ENCODE measurements around the gene UGGT1.

Gene UGGT1

DNA sequence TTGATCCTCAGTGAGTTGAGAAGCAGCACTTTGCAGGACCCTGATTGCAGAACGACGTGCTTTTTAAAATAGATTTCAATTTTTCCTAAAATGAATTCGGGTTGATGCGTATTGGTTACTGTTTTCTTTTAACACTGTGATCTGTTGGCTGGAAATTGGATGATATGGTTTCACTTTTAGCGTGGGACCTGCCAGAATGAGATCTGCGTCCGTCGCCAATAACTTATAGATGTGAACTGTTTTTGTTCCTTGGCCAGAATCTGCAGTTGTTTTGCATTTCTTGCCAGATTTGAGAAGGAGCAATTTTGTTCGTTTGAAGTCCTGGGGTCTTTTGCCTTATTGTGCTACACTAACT, 703 bp downstream of the UGGT1 start:
- H3K9me3 ChIP-seq (ENCODE audit: insufficient read depth, low read length): no peaks in the 10 kb centered on the region
- peak overlapping the region; percentile 89 for H3K4me3 ChIP-seq (ENCODE audit: insufficient read depth, low read length, poor library complexity, severe bottlenecking)
- no peak for TF ChIP-seq EZH2phosphoT487 (conservative IDR thresholded peaks at IDR 0.05; ENCODE audit: low read length)
- TF ChIP-seq, protein P1, sequence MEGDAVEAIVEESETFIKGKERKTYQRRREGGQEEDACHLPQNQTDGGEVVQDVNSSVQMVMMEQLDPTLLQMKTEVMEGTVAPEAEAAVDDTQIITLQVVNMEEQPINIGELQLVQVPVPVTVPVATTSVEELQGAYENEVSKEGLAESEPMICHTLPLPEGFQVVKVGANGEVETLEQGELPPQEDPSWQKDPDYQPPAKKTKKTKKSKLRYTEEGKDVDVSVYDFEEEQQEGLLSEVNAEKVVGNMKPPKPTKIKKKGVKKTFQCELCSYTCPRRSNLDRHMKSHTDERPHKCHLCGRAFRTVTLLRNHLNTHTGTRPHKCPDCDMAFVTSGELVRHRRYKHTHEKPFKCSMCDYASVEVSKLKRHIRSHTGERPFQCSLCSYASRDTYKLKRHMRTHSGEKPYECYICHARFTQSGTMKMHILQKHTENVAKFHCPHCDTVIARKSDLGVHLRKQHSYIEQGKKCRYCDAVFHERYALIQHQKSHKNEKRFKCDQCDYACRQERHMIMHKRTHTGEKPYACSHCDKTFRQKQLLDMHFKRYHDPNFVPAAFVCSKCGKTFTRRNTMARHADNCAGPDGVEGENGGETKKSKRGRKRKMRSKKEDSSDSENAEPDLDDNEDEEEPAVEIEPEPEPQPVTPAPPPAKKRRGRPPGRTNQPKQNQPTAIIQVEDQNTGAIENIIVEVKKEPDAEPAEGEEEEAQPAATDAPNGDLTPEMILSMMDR (IDR thresholded peaks at IDR 0.05; ENCODE audit: insufficient read depth, low read length, poor library complexity, severe bottlenecking): no peak
- peak overlapping the region; percentile 85 for H3K9ac ChIP-seq (ENCODE audit: low read length)
- H3K79me2 ChIP-seq (ENCODE audit: insufficient read depth, low read length): peaks cover 56% of the 10 kb centered on the region
- peak overlapping the region; percentile 47 for H3K27ac ChIP-seq (ENCODE audit: low read depth, low read length)
- no peaks in the 10 kb centered on the region for H3K36me3 ChIP-seq (ENCODE audit: low read length)
- H3K9me2 ChIP-seq (replicated peaks; ENCODE audit: insufficient read depth, low read length): no peaks in the 10 kb centered on the region
- peak overlapping the region; percentile 95 for H3K4me2 ChIP-seq (ENCODE audit: low read depth, low read length, poor library complexity, severe bottlenecking)
- H2AFZ ChIP-seq (ENCODE audit: low read depth, low read length, severe bottlenecking): no peak overlapping the region
- no peaks in the 10 kb centered on the region for H3K27me3 ChIP-seq (ENCODE audit: low read length)
- H3F3A ChIP-seq (ENCODE audit: insufficient read depth): peaks cover 17% of the 10 kb centered on the region; the same call in 1 of the 2 replicates
- H4K20me1 ChIP-seq (ENCODE audit: low read depth, low read length): peaks cover 18% of the 10 kb centered on the region; the same call in 1 of the 2 replicates

DNA sequence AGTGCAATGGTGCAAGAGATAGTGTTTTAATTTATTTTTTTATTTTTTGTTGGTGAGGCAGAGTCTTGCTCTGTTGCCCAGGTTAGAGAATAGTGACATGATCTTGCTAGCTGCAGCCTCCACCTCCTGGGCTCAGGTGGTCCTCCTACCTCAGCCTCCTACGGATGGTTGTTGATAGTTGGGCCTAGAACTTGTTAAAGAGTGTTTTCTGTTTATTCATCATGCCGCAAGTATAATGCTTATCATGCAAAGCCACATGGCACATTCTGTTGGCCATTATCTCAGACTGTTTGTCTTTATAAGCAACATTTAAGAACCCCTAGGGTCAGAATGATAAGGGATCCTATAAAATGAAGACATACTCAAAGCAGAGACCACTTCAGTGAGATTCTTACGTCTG, 1.7 kb downstream of the UGGT1 start:
- Histone ChIP-seq H3F3A (ENCODE audit: insufficient read depth) (peaks cover 17% of the 10 kb centered on the region; the same call in 1 of the 2 replicates), H3K9me2 (replicated peaks; ENCODE audit: insufficient read depth, low read length) (no peaks in the 10 kb centered on the region), H4K20me1 (ENCODE audit: low read depth, low read length) (peaks cover 20% of the 10 kb centered on the region; the same call in 1 of the 2 replicates), H3K27ac (ENCODE audit: low read depth, low read length) (peak overlapping the region; percentile 27), H3K9me3 (ENCODE audit: insufficient read depth, low read length) (no peaks in the 10 kb centered on the region), H3K4me3 (ENCODE audit: insufficient read depth, low read length, poor library complexity, severe bottlenecking) (peak overlapping the region; percentile 89), H3K79me2 (ENCODE audit: insufficient read depth, low read length) (peaks cover 65% of the 10 kb centered on the region), H3K9ac (ENCODE audit: low read length) (peak overlapping the region; percentile 85), H2AFZ (ENCODE audit: low read depth, low read length, severe bottlenecking) (no peak overlapping the region), H3K36me3 (ENCODE audit: low read length) (no peaks in the 10 kb centered on the region), H3K27me3 (ENCODE audit: low read length) (no peaks in the 10 kb centered on the region), H3K4me2 (ENCODE audit: low read depth, low read length, poor library complexity, severe bottlenecking) (peak overlapping the region; percentile 95)
- TF ChIP-seq EZH2phosphoT487 (conservative IDR thresholded peaks at IDR 0.05; ENCODE audit: low read length): no peak
- TF ChIP-seq, protein P1 (IDR thresholded peaks at IDR 0.05; ENCODE audit: insufficient read depth, low read length, poor library complexity, severe bottlenecking): no peak

DNA sequence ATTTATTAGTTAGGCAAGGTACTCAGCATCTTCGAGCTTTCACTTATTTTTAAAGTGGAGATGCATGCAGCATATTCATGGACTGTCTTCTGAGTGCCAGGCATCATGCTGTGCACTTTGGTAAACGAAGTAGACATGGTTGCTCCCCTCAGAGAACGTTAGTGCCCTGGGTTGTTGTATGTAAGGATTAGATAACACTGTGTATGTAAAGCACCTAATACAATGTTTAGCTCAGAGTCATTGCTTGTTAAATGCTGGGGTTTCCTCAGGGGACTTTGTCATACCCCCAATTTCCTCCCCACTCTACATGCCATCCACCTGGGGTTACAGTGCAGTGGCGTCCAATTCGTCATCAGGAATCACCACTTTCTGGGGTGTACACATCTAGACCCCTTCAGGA, 2.8 kb downstream of the UGGT1 start:
- TF ChIP-seq, protein P1 (IDR thresholded peaks at IDR 0.05; ENCODE audit: insufficient read depth, low read length, poor library complexity, severe bottlenecking): no peak
- TF ChIP-seq EZH2phosphoT487 (conservative IDR thresholded peaks at IDR 0.05; ENCODE audit: low read length): no peak
- peak overlapping the region; percentile 95 for H3K4me2 ChIP-seq (ENCODE audit: low read depth, low read length, poor library complexity, severe bottlenecking)
- H3K4me3 ChIP-seq (ENCODE audit: insufficient read depth, low read length, poor library complexity, severe bottlenecking): no peak overlapping the region
- H3K9me3 ChIP-seq (ENCODE audit: insufficient read depth, low read length): no peaks in the 10 kb centered on the region
- H3K27me3 ChIP-seq (ENCODE audit: low read length): no peaks in the 10 kb centered on the region
- peaks cover 77% of the 10 kb centered on the region for H3K79me2 ChIP-seq (ENCODE audit: insufficient read depth, low read length)
- H3K27ac ChIP-seq (ENCODE audit: low read depth, low read length): no peak overlapping the region
- H2AFZ ChIP-seq (ENCODE audit: low read depth, low read length, severe bottlenecking): no peak overlapping the region
- H3K9ac ChIP-seq (ENCODE audit: low read length): peak overlapping the region; percentile 85
- H4K20me1 ChIP-seq (ENCODE audit: low read depth, low read length): peaks cover 20% of the 10 kb centered on the region; the same call in 1 of the 2 replicates
- peaks cover 12% of the 10 kb centered on the region; the same call in 1 of the 2 replicates for H3F3A ChIP-seq (ENCODE audit: insufficient read depth)
- H3K9me2 ChIP-seq (replicated peaks; ENCODE audit: insufficient read depth, low read length): no peaks in the 10 kb centered on the region
- 0 out of 2 replicates have a peak, but pooled peaks cover 2% of the 10 kb centered on the region for H3K36me3 ChIP-seq (ENCODE audit: low read length)

All from SU-DHL-6 (cell line).